Measurements from ENCODE around the gene DNAJB13.

The DNAJB13 gene

GRCh38 chr11:73996161-73996747 is 45.4 kb downstream of the DNAJB13 start:
- no peak overlapping the region for H3K4me3 ChIP-seq (ENCODE audit: low read depth, low read length)
- DNase-seq (ENCODE audit: low read depth), result no peak

- H3K4me3 ChIP-seq (ENCODE audit: low read depth, low read length), result no peak overlapping the region
- DNase-seq (ENCODE audit: low read depth), result no peak
These were observed 46.4 kb downstream of the DNAJB13 start for GRCh38 chr11:73997120-73997770.

- no peak overlapping the region for H3K4me3 ChIP-seq (ENCODE audit: low read depth, low read length)
- DNase-seq (ENCODE audit: low read depth), result no peak
These were observed 48.2 kb downstream of the DNAJB13 start for GRCh38 chr11:73998846-73999575.

GRCh38 chr11:73999581-74000306 is 48.9 kb downstream of the DNAJB13 start:
- H3K4me3 ChIP-seq (ENCODE audit: low read depth, low read length), result no peak overlapping the region
- no peak for DNase-seq (ENCODE audit: low read depth)

GRCh38 chr11:74000307-74001133 is 49.7 kb downstream of the DNAJB13 start:
- no peak for DNase-seq (ENCODE audit: low read depth)
- no peak overlapping the region for H3K4me3 ChIP-seq (ENCODE audit: low read depth, low read length)

GRCh38 chr11:74001822-74002286 is 51.0 kb downstream of the DNAJB13 start:
- no peak for DNase-seq (ENCODE audit: low read depth)
- no peak overlapping the region for H3K4me3 ChIP-seq (ENCODE audit: low read depth, low read length)

- no peak overlapping the region for H3K4me3 ChIP-seq (ENCODE audit: low read depth, low read length)
These were observed 52.0 kb downstream of the DNAJB13 start for GRCh38 chr11:74002832-74003231.

GRCh38 chr11:74004046-74004695 is 53.3 kb downstream of the DNAJB13 start:
- no peak overlapping the region for H3K4me3 ChIP-seq (ENCODE audit: low read depth, low read length)
- DNase-seq (ENCODE audit: low read depth), result no peak

More at GRCh38 chr11:74002832-74003231, 52.0 kb downstream of the DNAJB13 start:
- no peak for DNase-seq (ENCODE audit: low read depth)

GRCh38 chr11:74004759-74005615 is 54.2 kb downstream of the DNAJB13 start:
- H3K4me3 ChIP-seq (ENCODE audit: low read depth, low read length), result no peak overlapping the region
- DNase-seq (ENCODE audit: low read depth), result no peak

- no peak for DNase-seq (ENCODE audit: low read depth)
- H3K4me3 ChIP-seq (ENCODE audit: low read depth, low read length), result no peak overlapping the region
These were observed 55.1 kb downstream of the DNAJB13 start for GRCh38 chr11:74005721-74006517.

GRCh38 chr11:74006743-74007304 is 56.0 kb downstream of the DNAJB13 start:
- no peak for DNase-seq (ENCODE audit: low read depth)
- H3K4me3 ChIP-seq (ENCODE audit: low read depth, low read length), result no peak overlapping the region

- H3K4me3 ChIP-seq (ENCODE audit: low read depth, low read length), result no peak overlapping the region
- DNase-seq (ENCODE audit: low read depth), result no peak
These were observed 57.0 kb downstream of the DNAJB13 start for GRCh38 chr11:74007691-74008372.

GRCh38 chr11:74008373-74009229 is 57.8 kb downstream of the DNAJB13 start, which contains the start of gene UCP3:
UCP3 (minus strand) TSS chr11:74009085; CDS start chr11:74007042, 2,043 bp downstream.
- DNase-seq (ENCODE audit: low read depth), result no peak
- H3K4me3 ChIP-seq (ENCODE audit: low read depth, low read length), result no peak within 1 kb of the TSS

GRCh38 chr11:74009230-74009547 is 58.4 kb downstream of the DNAJB13 start:
- no peak for DNase-seq (ENCODE audit: low read depth)
- no peak overlapping the region for H3K4me3 ChIP-seq (ENCODE audit: low read depth, low read length)

- DNase-seq (ENCODE audit: low read depth), result no peak
These were observed 59.0 kb downstream of the DNAJB13 start for GRCh38 chr11:74009675-74010305.

More at GRCh38 chr11:74009675-74010305, 59.0 kb downstream of the DNAJB13 start:
- no peak overlapping the region for H3K4me3 ChIP-seq (ENCODE audit: low read depth, low read length)
